ENCODE results near the gene TMPRSS9. TPM values are rescaled to one million over a fixed set of nuclear protein-coding genes. Genes with fewer than 3 reads are reported as not detected.

The TMPRSS9 gene
- total RNA-seq, 4 donors from 2014 or later: 0.12 TPM; not detected in 3

GRCh38 chr19:2410023-2410422 is 50.0 kb downstream of the TMPRSS9 start:
- DNase-seq (ENCODE audit: low spot score): no peak
- ATAC-seq (ENCODE audit: low FRiP score): no peak
- TF ChIP-seq CTCF (IDR thresholded peaks at IDR 0.05): no peak

- ATAC-seq (ENCODE audit: low FRiP score) (no peak), DNase-seq (ENCODE audit: low spot score) (no peak)
- TF ChIP-seq CTCF (IDR thresholded peaks at IDR 0.05): no peak
These were observed 51.6 kb downstream of the TMPRSS9 start for GRCh38 chr19:2411709-2412108.

GRCh38 chr19:2412449-2412848 is 52.4 kb downstream of the TMPRSS9 start:
- TF ChIP-seq CTCF (IDR thresholded peaks at IDR 0.05): no peak
- DNase-seq (ENCODE audit: low spot score): no peak
- no peak for ATAC-seq (ENCODE audit: low FRiP score)

GRCh38 chr19:2413159-2413558 is 53.1 kb downstream of the TMPRSS9 start:
- ATAC-seq (ENCODE audit: low FRiP score): no peak
- DNase-seq (ENCODE audit: low spot score): no peak
- TF ChIP-seq CTCF (IDR thresholded peaks at IDR 0.05): no peak

GRCh38 chr19:2413629-2414028 is 53.6 kb downstream of the TMPRSS9 start:
- no peak for DNase-seq (ENCODE audit: low spot score)
- TF ChIP-seq CTCF (IDR thresholded peaks at IDR 0.05): no peak
- ATAC-seq (ENCODE audit: low FRiP score): no peak

GRCh38 chr19:2415281-2415972 is 55.4 kb downstream of the TMPRSS9 start:
- TF ChIP-seq CTCF (IDR thresholded peaks at IDR 0.05): no peak
- DNase-seq (ENCODE audit: low spot score) (no peak), ATAC-seq (ENCODE audit: low FRiP score) (no peak)

- DNase-seq (ENCODE audit: low spot score): no peak
- no peak for ATAC-seq (ENCODE audit: low FRiP score)
- no peak for TF ChIP-seq CTCF (IDR thresholded peaks at IDR 0.05)
These were observed 55.9 kb downstream of the TMPRSS9 start for GRCh38 chr19:2415973-2416319.
